BE2C (cell line): Measurements from ENCODE around the gene GSTO2.
A peak's percentile ranks its signal among the peaks of the same experiment; 100 is the strongest.

Experiments
- DNase-seq: peaks from one replicate; pipeline ENCODE4 v3.0.0-alpha.2; 2020
- H3K27me3 ChIP-seq: fragments of 250-450 bp; sonication (Bioruptor Pico); 2 replicates; pipeline ENCODE4 v1.5.1; 2020; ENCODE audit warnings: mild to moderate bottlenecking
- H3K36me3 ChIP-seq: fragments of 250-450 bp; sonication (Bioruptor Pico); 2 replicates; pipeline ENCODE4 v1.5.1; 2020; ENCODE audit warnings: mild to moderate bottlenecking
- H3K4me1 ChIP-seq: fragments of 250-450 bp; sonication (Bioruptor Pico); 2 replicates; pipeline ENCODE4 v1.5.1; 2020
- H3K4me3 ChIP-seq: 2 replicates; pipeline ENCODE4 v1.5.1; 2011; ENCODE audit warnings: low read depth, low read length
- H3K9me3 ChIP-seq: fragments of 250-450 bp; sonication (Bioruptor Pico); 2 replicates; pipeline ENCODE4 v1.5.1; 2020
- TF ChIP-seq, protein P1 (sequence below): IDR thresholded peaks from 2 replicates; pipeline ENCODE4 v1.5.1; 2012; ENCODE audit warnings: mild to moderate bottlenecking, low read depth, low read length

Gene GSTO2

DNA sequence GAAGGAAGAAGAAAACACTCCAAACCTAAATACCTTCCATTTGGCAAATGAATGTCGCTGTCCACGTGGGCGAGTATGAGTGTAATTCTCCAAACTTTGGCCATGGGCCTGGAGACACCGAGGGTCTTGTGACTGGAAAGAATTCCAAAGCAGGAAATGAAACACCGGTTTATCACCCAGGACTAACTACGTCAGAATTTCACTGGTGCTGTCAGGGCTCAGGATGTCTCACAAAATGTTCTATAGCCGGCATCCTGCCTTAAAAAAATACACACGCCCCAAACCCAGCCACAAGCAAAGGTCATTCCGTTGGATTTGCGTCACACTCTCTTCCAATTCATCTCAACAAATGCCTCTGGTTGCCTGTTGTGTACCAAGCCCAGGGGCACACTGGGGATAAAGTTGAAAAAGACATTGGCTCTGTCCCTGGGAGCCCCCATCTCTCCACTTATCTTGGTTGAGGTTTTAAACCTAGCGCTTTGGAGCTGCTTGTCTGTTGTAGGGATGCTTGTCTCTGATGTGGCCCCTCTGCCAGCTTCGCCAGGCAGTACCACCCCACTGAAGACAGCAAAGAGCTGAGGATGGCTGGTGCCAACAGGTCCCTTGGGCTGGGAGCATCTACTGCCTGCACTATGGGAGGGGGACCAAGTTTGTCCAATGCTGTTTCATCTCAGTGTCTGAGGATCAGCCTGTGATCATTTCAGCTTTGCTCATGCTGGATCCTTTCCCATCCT lies 31.2 kb downstream of the GSTO2 start:
- peak overlapping the region; percentile 26; the same call in 1 of the 2 replicates for H3K4me3 ChIP-seq
- DNase-seq: no peak
- H3K4me1 ChIP-seq: peaks cover 18% of the 10 kb centered on the region
- no peaks in the 10 kb centered on the region for H3K9me3 ChIP-seq
- no peaks in the 10 kb centered on the region for H3K36me3 ChIP-seq
- TF ChIP-seq, protein P1, sequence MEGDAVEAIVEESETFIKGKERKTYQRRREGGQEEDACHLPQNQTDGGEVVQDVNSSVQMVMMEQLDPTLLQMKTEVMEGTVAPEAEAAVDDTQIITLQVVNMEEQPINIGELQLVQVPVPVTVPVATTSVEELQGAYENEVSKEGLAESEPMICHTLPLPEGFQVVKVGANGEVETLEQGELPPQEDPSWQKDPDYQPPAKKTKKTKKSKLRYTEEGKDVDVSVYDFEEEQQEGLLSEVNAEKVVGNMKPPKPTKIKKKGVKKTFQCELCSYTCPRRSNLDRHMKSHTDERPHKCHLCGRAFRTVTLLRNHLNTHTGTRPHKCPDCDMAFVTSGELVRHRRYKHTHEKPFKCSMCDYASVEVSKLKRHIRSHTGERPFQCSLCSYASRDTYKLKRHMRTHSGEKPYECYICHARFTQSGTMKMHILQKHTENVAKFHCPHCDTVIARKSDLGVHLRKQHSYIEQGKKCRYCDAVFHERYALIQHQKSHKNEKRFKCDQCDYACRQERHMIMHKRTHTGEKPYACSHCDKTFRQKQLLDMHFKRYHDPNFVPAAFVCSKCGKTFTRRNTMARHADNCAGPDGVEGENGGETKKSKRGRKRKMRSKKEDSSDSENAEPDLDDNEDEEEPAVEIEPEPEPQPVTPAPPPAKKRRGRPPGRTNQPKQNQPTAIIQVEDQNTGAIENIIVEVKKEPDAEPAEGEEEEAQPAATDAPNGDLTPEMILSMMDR: no peak
- H3K27me3 ChIP-seq: no peaks in the 10 kb centered on the region

DNA sequence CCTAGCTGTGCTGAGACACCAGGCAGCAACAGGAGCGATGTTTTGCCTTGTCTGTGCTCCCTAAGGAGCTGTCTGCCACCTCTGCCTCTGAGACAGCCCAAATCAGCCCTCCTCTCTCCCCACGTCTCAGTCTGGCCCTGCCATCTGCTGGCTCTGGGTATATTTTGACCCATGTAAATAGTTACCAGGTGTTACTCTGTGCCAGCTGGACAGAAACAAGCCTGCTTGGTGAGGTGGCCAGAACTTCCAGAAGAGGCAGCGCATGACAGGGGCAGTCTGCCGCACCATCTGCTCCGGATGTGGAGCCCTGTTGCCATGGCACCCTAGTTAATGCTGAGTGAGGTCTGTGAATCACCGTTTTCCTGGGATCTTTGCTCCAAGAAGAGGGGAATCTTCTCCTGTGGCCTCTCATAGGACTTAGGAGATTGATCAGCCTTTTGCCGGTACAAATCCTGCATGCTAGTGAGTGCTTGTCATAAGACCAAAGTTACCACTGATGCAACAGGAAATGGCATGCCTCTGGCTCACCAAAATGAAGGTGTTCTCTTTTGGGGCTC lies 31.8 kb downstream of the GSTO2 start:
- TF ChIP-seq, protein P1: no peak
- no peaks in the 10 kb centered on the region for H3K9me3 ChIP-seq
- peak; percentile 85 for DNase-seq

DNA sequence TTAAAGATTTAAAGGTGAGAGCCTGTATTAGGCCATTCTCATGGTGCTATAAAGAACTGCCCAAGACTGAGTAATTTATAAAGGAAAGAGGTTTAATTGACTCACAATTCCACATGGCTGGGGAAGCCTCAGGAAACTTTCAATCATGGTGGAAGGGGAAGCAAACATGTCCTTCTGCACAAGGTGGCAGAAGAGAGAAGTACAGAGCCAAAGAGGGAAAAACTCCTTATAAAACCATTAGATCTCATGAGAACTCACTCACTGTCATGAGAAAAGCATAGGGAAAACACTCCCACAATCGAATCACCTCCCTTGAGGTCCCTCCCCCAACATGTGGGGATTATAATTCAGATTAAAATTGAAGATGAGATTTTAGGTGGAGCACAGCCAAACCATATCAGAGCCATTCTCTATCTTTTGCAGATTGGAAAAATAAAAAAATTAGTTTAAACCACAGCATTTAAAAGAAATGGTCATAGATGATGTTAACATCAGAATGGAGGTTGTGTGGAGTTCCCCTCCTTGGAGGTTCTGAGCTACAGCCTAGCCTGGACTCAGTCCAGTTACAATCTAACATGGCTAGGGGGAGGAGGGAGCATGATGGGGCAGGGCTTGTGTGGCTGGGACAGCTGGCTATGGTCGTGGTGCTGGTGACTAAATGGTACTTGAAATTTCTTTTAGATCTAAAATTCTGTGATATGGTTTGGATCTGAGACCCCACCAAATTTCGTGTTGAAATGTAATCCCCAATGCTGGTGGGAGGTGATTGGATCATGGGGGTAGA lies 33.1 kb downstream of the GSTO2 start:
- no peaks in the 10 kb centered on the region for H3K27me3 ChIP-seq
- no peaks in the 10 kb centered on the region for H3K9me3 ChIP-seq
- no peaks in the 10 kb centered on the region for H3K36me3 ChIP-seq
- no peak overlapping the region for H3K4me3 ChIP-seq
- no peak for DNase-seq
- TF ChIP-seq, protein P1: no peak
- H3K4me1 ChIP-seq: peaks cover 18% of the 10 kb centered on the region

More for the DNA sequence above, 31.8 kb downstream of the GSTO2 start:
- no peaks in the 10 kb centered on the region for H3K36me3 ChIP-seq
- peaks cover 18% of the 10 kb centered on the region for H3K4me1 ChIP-seq
- H3K27me3 ChIP-seq: no peaks in the 10 kb centered on the region
- peak overlapping the region; percentile 26 for H3K4me3 ChIP-seq

DNA sequence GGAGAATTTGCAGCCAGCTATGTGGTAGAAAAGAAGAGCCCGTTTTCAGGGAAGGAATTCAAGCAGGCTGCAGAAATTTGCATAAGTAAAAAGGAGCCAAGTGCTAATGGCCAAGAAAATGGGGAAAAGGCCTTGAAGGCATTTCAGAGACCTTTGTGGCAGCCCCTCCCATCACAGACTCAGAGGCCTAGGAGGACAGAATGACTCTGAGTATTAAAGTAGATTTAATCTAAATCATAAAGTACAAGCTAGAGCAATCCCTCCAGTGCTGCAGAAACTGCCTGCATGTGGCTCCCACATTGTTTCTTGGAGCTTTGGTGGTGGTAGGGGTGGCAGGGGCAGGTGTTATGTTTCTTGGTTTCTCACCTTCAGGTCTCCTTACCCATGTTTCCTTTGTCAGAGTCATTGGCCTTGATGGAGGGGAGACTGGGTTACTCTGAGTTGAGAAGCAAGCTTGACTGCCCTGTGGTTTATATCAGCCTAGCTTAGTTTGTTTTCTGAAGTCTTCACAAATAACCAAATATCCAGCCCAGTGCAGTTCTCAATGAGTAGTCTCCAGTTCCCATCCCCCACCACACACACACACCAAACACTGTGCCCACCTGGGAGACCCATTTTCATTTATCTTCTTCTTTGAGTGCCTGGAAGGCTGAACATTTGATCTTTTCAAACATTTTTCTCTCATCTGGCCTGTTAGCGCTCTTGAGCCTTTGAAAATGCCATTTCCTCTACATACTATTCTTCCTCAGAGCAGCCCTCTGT lies 34.8 kb downstream of the GSTO2 start:
- H3K9me3 ChIP-seq: no peaks in the 10 kb centered on the region
- H3K4me1 ChIP-seq: peaks cover 18% of the 10 kb centered on the region
- no peak for DNase-seq
- H3K27me3 ChIP-seq: no peaks in the 10 kb centered on the region
- TF ChIP-seq, protein P1: no peak
- H3K4me3 ChIP-seq: no peak overlapping the region
- H3K36me3 ChIP-seq: no peaks in the 10 kb centered on the region

DNA sequence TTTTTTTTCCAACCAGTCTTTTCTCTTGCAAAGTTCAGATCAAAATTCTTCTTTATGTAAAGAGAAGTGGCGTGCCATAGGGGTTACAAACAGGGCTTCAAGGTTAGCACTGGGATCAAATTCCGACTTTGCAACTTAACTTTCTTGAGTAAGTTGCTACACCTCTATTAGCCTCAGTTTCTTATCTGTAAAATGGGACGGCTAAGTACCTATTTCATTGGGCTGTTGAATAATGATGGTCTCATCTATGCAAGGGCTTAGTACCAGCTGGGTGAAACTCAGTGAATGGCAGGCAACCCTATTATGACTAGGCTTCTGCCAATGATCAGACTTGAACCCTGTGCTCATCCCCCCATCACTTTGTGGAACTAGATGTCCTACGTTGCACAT lies 35.4 kb downstream of the GSTO2 start:
- TF ChIP-seq, protein P1: no peak
- Histone ChIP-seq H3K4me3 (no peak overlapping the region), H3K36me3 (no peaks in the 10 kb centered on the region), H3K9me3 (no peaks in the 10 kb centered on the region), H3K27me3 (no peaks in the 10 kb centered on the region), H3K4me1 (peaks cover 15% of the 10 kb centered on the region)
- no peak for DNase-seq
